Mucosa of descending colon (tissue), 3 donors: ENCODE data around the gene CTNNA3. TPM values are rescaled to one million over a fixed set of nuclear protein-coding genes. Genes with fewer than 3 reads are reported as not detected.

Source experiments
- ATAC-seq: fragments of 200-7000 bp; cut with Tn5 transposase; one replicate; pipeline ENCODE4 v1.9.1; 2020; ENCODE audit warnings: mild to moderate bottlenecking, moderate library complexity
- DNase-seq, 3 donors: peaks; one replicate each; pipeline ENCODE4 v3.0.0-alpha.2; 2020
- H3K36me3 ChIP-seq: fragments of 200-600 bp; one replicate; pipeline ENCODE4 v1.8.0; 2021; ENCODE audit warnings: low read depth, mild to moderate bottlenecking
- H3K4me1 ChIP-seq: fragments of 200-600 bp; one replicate; pipeline ENCODE4 v1.8.0; 2021; ENCODE audit warnings: low read depth, mild to moderate bottlenecking
- H3K4me3 ChIP-seq: fragments of 200-600 bp; one replicate; pipeline ENCODE4 v1.8.0; 2021; ENCODE audit warnings: mild to moderate bottlenecking
- H3K9me3 ChIP-seq: fragments of 200-600 bp; one replicate; pipeline ENCODE4 v1.8.0; 2021; ENCODE audit warnings: mild to moderate bottlenecking
- CTCF ChIP-seq: fragments of 200-600 bp; IDR thresholded peaks from one replicate; pipeline ENCODE4 v1.8.0; 2022; ENCODE audit warnings: antibody characterized with exemption, mild to moderate bottlenecking
- intact Hi-C, 2 donors: fragments of 100-400 bp; cut with DNase I in 1 of 2; cut with micrococcal nuclease in 1 of 2; formaldehyde crosslinking; loops; one replicate each; pipeline versions ENCODE4 v1.11.0 to v1.11.1; 2022; cut with DNase I, micrococcal nuclease
- total RNA-seq, 3 donors: library from RNA; stranded (reverse); fragmentation: NEBNext Ultra II Directional in 2 of 3; extraction: Animal tissue kit (Norgen Biotek cat#: 25700) in 2 of 3; gene quantifications; one replicate each; pipeline versions ENCODE4 v1.2.1 to v1.2.4, GENCODE V29; 2021 to 2023
- donor health status: DM: no; HTN: no; CAD: no; lungs with moderate emphysema.
- donor health status: DM: no; HTN: no; CAD: no.
- donor health status: DM: no; HTN: yes; CAD: no.

Gene CTNNA3
- total RNA-seq, 3 donors from 2014 or later = 0.52 to 7.5 (median 0.70) TPM

GRCh38 chr10:66538908-66539307 is 1157.1 kb downstream of the CTNNA3 start:
- intact Hi-C loops = no loop called here
- TF ChIP-seq CTCF = no peak

GRCh38 chr10:66538371-66538770 is 1157.6 kb downstream of the CTNNA3 start:
- no peak for DNase-seq
- TF ChIP-seq CTCF = no peak
- no peaks in the 10 kb centered on the region for H3K4me1 ChIP-seq
- intact Hi-C loops = no loop called here
- no peak overlapping the region for H3K4me3 ChIP-seq
- no peak for ATAC-seq
- no peaks in the 10 kb centered on the region for H3K9me3 ChIP-seq
- no peaks in the 10 kb centered on the region for H3K36me3 ChIP-seq

More at GRCh38 chr10:66538908-66539307, 1157.1 kb downstream of the CTNNA3 start:
- DNase-seq (no peak), ATAC-seq (no peak)
- no peaks in the 10 kb centered on the region for H3K4me1 ChIP-seq
- H3K4me3 ChIP-seq = no peak overlapping the region
- no peaks in the 10 kb centered on the region for H3K9me3 ChIP-seq
- no peaks in the 10 kb centered on the region for H3K36me3 ChIP-seq

DNA sequence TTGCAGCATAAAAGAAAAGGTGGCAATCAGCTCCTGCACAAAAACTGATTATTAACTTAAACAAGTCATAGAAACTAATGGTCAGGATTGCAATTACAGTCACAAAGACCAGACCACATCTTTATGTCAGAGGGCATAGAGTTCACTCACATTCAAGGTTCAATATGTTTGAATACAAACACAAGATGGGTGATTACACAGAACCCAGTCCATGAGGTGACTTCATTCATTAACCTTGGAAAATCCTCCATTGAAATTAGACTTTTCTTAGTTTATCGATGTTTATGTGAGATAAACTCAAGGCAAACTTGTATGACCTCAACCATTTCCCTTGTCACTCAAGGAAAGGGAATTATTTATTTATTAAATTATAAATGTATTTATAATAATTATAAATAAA is 1158.8 kb downstream of the CTNNA3 start:
- Histone ChIP-seq H3K9me3 (no peaks in the 10 kb centered on the region), H3K36me3 (no peaks in the 10 kb centered on the region), H3K4me1 (no peaks in the 10 kb centered on the region), H3K4me3 (no peak overlapping the region)
- DNase-seq (no peak), ATAC-seq (no peak)
- intact Hi-C loops = no loop called here
- no peak for TF ChIP-seq CTCF

- no peak for DNase-seq
- no peak overlapping the region for H3K4me3 ChIP-seq
- H3K4me1 ChIP-seq = no peaks in the 10 kb centered on the region
- no peaks in the 10 kb centered on the region for H3K36me3 ChIP-seq
- no peaks in the 10 kb centered on the region for H3K9me3 ChIP-seq
- no peak for TF ChIP-seq CTCF
- intact Hi-C loops = no loop called here
- ATAC-seq = no peak
Measured at GRCh38 chr10:66535439-66535838, 1160.6 kb downstream of the CTNNA3 start.

DNA sequence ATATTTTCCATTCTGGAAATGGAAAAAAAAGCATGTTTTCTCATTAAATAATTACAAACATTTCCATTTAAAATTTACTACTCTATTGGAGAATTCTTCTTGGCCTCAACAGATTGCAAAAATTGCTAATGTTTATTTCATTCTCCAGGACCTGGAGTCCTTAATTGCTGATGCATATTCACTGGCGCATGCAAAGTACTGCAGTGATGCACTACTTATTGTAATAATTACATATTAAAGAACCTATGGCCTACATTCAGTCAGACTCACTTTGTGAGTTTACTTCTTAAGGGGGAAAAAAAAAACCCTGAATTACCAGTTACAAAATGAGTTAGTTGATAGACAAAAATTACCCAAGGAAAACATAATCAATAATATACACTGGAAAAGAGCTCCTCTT is 1161.1 kb downstream of the CTNNA3 start:
- intact Hi-C loops = no loop called here
- Histone ChIP-seq H3K4me3 (no peak overlapping the region), H3K36me3 (no peaks in the 10 kb centered on the region), H3K9me3 (no peaks in the 10 kb centered on the region), H3K4me1 (no peaks in the 10 kb centered on the region)
- no peak for TF ChIP-seq CTCF
- DNase-seq (no peak), ATAC-seq (no peak)

DNA sequence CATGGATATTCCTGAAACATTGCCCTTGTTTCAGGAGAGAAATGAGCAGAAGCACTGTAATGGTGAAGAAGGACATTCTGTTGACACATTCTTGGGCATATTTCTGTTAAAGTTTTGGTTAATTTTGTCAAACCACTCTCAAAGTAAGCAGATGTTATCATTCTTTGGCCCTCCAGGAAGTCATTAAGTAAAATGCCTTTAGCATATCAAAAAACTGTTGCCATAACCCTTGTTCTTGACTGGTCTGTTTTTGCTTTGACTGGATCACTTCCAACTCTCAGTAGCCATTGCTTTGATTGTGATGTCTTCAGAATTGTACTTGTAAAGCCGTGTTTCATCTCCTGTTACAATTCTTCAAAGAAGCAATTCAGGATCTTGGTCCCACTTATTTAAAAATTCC is 1174.5 kb downstream of the CTNNA3 start:
- Histone ChIP-seq H3K9me3 (no peaks in the 10 kb centered on the region), H3K4me1 (no peaks in the 10 kb centered on the region), H3K36me3 (no peaks in the 10 kb centered on the region), H3K4me3 (no peak overlapping the region)
- DNase-seq (no peak), ATAC-seq (no peak)
- TF ChIP-seq CTCF = no peak
- intact Hi-C loops = no loop called here
